Sigmoid colon (tissue), 7 donors: ENCODE measurements around the gene HNRNPDL. TPM values are rescaled to one million over a fixed set of nuclear protein-coding genes. Genes with fewer than 3 reads are reported as not detected.

Source experiments
- DNase-seq: peaks from one replicate; pipeline ENCODE4 v3.0.0-alpha.2; 2019
- H3K27ac ChIP-seq, 4 donors: fragments of 200-600 bp; sonication (generic); one replicate each; pipeline ENCODE4 v1.5.1; 2016 to 2019; ENCODE audit warnings: mild to moderate bottlenecking in 1 of 4
- H3K27me3 ChIP-seq, 3 donors: fragments of 200-600 bp; sonication (generic); one replicate each; pipeline ENCODE4 v1.5.1; 2019; ENCODE audit warnings: mild to moderate bottlenecking in 1 of 3
- H3K36me3 ChIP-seq, 4 donors: fragments of 200-600 bp; sonication (generic); one replicate each; pipeline ENCODE4 v1.5.1; 2016 to 2019
- H3K4me1 ChIP-seq, 4 donors: fragments of 200-600 bp; sonication (generic); one replicate each; pipeline ENCODE4 v1.5.1; 2017 to 2019
- H3K4me3 ChIP-seq, 4 donors: fragments of 200-600 bp; sonication (generic); one replicate each; pipeline ENCODE4 v1.5.1; 2017 to 2019; ENCODE audit warnings: mild to moderate bottlenecking in 2 of 4, moderate library complexity in 1 of 4
- H3K9me3 ChIP-seq, 4 donors: fragments of 200-600 bp in 3 of 4; sonication (generic) in 3 of 4; one replicate each; pipeline versions ENCODE4 v1.5.1 to v1.6.1; 2013 to 2019
- CTCF ChIP-seq, 4 experiments: fragments of 450-650 bp in 3 of 4; fragments of 200-600 bp in 1 of 4; IDR thresholded peaks; one replicate each; pipeline ENCODE4 v1.5.1; 2016 to 2019; ENCODE audit warnings: antibody characterized with exemption in 4 of 4, mild to moderate bottlenecking in 3 of 4, moderate library complexity in 2 of 4
- EP300 ChIP-seq, 4 donors: sonication (generic); formaldehyde crosslinking; IDR thresholded peaks; one replicate each; pipeline ENCODE4 v1.6.1; 2017; ENCODE audit warnings: antibody characterized with exemption in 4 of 4
- POLR2A ChIP-seq, 2 donors: fragments of 450-650 bp; IDR thresholded peaks; one replicate each; pipeline ENCODE4 v1.6.1; 2016; ENCODE audit warnings: antibody characterized with exemption in 2 of 2, mild to moderate bottlenecking in 2 of 2, moderate library complexity in 2 of 2
- POLR2AphosphoS5 ChIP-seq, 4 donors: sonication (generic); formaldehyde crosslinking; IDR thresholded peaks; one replicate each; pipeline ENCODE4 v1.6.1; 2017; ENCODE audit warnings: antibody characterized with exemption in 4 of 4
- WGBS, 2 donors: extraction: QIAGEN DNeasy Blood & Tissue Kit; methylation state at CpG; one replicate each; pipeline ENCODE4 v1.1.7; 2013; 5-methylcytosine and 5-hydroxymethylcytosine counted together
- intact Hi-C: fragments of 100-400 bp; cut with DNase I; formaldehyde crosslinking; loops from one replicate; pipeline ENCODE4 v1.15.1; 2023
- polyA plus RNA-seq, 3 donors: library from polyadenylated mRNA; stranded (reverse); fragments of 200-250 nt; gene quantifications; one replicate each; pipeline ENCODE4 v1.2.3, GENCODE V29; 2013
- total RNA-seq, 4 donors: library from RNA; depleted of rRNA; stranded (reverse); fragments of >200 nt; gene quantifications; one replicate each; pipeline ENCODE4 v1.1.0, GENCODE V29; 2016
- donor health status: healthy with polysubstance abuse.
- donor health status: Bipolar disorder and iron deficiency.
- donor health status: healthy.

The HNRNPDL gene
- total and polyA plus RNA-seq, 7 donors: 70.5 to 253 (median 178) TPM

DNA sequence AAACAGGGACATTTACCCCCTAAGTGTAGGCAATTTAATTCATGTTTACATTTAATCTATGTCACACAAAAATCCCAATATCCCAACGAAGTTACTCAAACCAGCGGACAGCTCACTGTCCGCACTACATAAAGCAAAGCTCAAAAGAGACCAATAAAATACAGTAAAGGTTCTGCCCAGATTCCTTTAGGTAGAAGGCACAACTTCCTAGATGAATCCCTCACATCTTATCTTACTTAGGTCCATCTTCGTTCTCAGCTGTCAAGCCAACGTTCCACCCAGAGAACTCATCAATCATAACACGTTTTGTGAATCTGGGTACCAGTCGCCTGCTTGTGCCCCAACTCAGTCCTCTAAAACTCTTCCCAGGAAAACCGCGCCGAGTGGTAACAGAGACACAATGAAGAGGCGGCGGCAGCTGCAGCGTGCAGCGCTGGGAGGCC is 1.7 kb downstream of the HNRNPDL start:
- intact Hi-C loops: loop anchor here (2.0 to 10.0 kb wide), 3 partner anchors 470 to 1026 kb away; partner anchors contain the start of genes HELQ and MRPS18C
- 1% methylated on average over 14 of the region's 14 CpGs for WGBS, 2 donors
- TF ChIP-seq EP300 (IDR thresholded peaks at IDR 0.05) (no peak), POLR2AphosphoS5 (IDR thresholded peaks at IDR 0.05) (no peak), CTCF (IDR thresholded peaks at IDR 0.05) (no peak), POLR2A (IDR thresholded peaks at IDR 0.05) (no peak)
- Histone ChIP-seq H3K27me3 (no peaks in the 10 kb centered on the region), H3K9me3 (no peaks in the 10 kb centered on the region), H3K4me1 (peaks cover 0 to 49% (median 44%) of the 10 kb centered on the region in 4 donors), H3K27ac (peak overlapping the region; percentile 93 to 97 (median 95)), H3K4me3 (peak overlapping the region; percentile 69 to 95 (median 88)), H3K36me3 (peaks cover 0 to 40% (median 20%) of the 10 kb centered on the region in 4 donors)
- DNase-seq: no peak

- no peaks in the 10 kb centered on the region for H3K9me3 ChIP-seq
- H3K27ac ChIP-seq: no peak overlapping the region
- no peak overlapping the region for H3K4me3 ChIP-seq
- no peak for DNase-seq
- H3K27me3 ChIP-seq: no peaks in the 10 kb centered on the region
- TF ChIP-seq POLR2A (IDR thresholded peaks at IDR 0.05): no peak
- no peak for TF ChIP-seq EP300 (IDR thresholded peaks at IDR 0.05)
- TF ChIP-seq CTCF (IDR thresholded peaks at IDR 0.05): no peak
- intact Hi-C loops: loop anchor here (10.0 kb wide), 1 partner anchor 1029 kb away; the partner anchor contains the start of genes HELQ and MRPS18C
- H3K4me1 ChIP-seq: peaks cover 0 to 37% (median 31%) of the 10 kb centered on the region in 4 donors
- 88 to 95% methylated on average over 10 of the region's 10 CpGs for WGBS, 2 donors
- H3K36me3 ChIP-seq: peaks cover 0 to 55% (median 26%) of the 10 kb centered on the region in 4 donors
These were observed 4.8 kb downstream of the HNRNPDL start for GRCh38 chr4:82425478-82425877.

DNA sequence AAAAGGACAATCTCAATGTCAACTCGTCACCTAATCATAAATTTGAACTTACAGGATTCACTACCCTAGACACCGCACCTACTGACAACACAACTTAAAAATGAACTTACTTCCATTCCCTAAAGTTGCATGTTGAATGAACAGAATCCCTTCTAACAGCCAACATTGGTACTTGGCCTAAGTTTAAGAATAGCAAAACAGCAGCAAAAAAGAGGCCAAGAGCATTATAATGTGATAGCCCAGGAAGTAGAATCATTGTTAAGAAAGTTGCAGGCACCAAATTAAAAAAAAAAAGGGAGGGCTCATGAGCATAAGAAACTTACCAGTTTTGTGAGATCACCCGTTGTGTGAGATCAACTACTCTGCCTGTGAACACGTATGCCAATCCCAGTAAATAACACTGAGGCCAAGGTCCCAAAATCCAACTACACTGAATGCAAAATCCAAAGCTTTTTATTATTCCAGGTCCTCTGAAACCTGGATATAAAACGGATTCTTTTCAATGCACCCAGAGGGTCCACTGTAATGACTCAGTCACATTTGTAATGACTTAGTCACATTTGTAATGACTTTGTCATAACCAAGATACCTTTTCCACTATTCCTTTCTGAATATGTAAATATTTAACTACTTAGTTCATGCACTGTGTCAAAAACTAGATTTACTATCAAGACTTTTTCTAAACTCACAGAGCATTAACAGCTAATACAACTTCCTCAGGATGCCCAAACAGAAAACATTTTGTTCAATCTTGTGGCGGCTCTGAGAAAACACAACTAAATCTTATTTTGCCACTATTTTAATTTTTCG is 6.8 kb downstream of the HNRNPDL start:
- Histone ChIP-seq H3K9me3 (no peaks in the 10 kb centered on the region), H3K4me3 (no peak overlapping the region), H3K27ac (no peak overlapping the region), H3K27me3 (no peaks in the 10 kb centered on the region), H3K4me1 (peaks cover 0 to 36% (median 31%) of the 10 kb centered on the region in 4 donors), H3K36me3 (peaks cover 0 to 55% (median 26%) of the 10 kb centered on the region in 4 donors)
- no peak for DNase-seq
- intact Hi-C loops: loop anchor here (10.0 kb wide), 1 partner anchor 1031 kb away; the partner anchor contains the start of genes HELQ and MRPS18C
- TF ChIP-seq POLR2AphosphoS5 (IDR thresholded peaks at IDR 0.05) (no peak), POLR2A (IDR thresholded peaks at IDR 0.05) (no peak), EP300 (IDR thresholded peaks at IDR 0.05) (no peak), CTCF (IDR thresholded peaks at IDR 0.05) (no peak)
- WGBS, 2 donors: 77 to 86% methylated on average over 7 of the region's 7 CpGs

- H3K9me3 ChIP-seq: no peaks in the 10 kb centered on the region
- TF ChIP-seq POLR2A (IDR thresholded peaks at IDR 0.05) (no peak), CTCF (IDR thresholded peaks at IDR 0.05) (no peak), EP300 (IDR thresholded peaks at IDR 0.05) (no peak), POLR2AphosphoS5 (IDR thresholded peaks at IDR 0.05) (no peak)
- DNase-seq: no peak
- WGBS, 2 donors: 81 to 85% methylated on average over 5 of the region's 5 CpGs
- no peaks in the 10 kb centered on the region for H3K27me3 ChIP-seq
- H3K27ac ChIP-seq: no peak overlapping the region
- peaks cover 0 to 28% (median 23%) of the 10 kb centered on the region in 4 donors for H3K4me1 ChIP-seq
- no peak overlapping the region for H3K4me3 ChIP-seq
- H3K36me3 ChIP-seq: peaks cover 0 to 55% (median 26%) of the 10 kb centered on the region in 4 donors
- intact Hi-C loops: loop anchor here (10.0 kb wide), 1 partner anchor 1032 kb away; the partner anchor contains the start of genes HELQ and MRPS18C
These were observed 7.6 kb downstream of the HNRNPDL start for GRCh38 chr4:82422616-82423015.
